ENCODE measurements around the gene JMJD4. TPM values are rescaled to one million over a fixed set of nuclear protein-coding genes. Genes with fewer than 3 reads are reported as not detected.

JMJD4 gene
- total RNA-seq, 1 donor from 2014 or later, result 15.9 TPM

DNA sequence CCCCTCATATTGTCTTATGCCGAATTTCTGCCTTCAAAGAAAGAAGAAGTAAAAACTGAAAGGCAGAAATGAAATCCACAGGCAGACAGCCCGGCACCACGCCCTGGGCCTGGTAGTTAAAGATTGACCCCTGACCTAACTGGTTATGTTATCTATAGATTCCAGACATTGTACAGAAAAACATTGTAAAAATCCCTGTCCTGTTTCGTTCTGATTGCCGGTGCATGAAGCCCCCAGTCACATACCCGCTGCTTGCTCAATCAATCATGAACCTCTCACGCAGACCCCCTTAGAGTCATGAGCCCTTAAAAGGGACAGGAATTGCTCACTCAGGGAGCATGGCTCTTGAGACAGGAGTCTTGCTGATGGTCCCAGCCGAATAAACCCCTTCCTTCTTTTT lies 49.3 kb downstream of the JMJD4 start:
- DNase-seq (ENCODE audit: low read depth in 2 of 2), result no peak

Other genes with a start within 250 kb of the JMJD4 start
- 11.0 and 11.8 TPM in 2 replicates for gene ZNF678, start 171.7 kb downstream of the JMJD4 start, total RNA-seq
- 27.6 and 31.4 TPM in 2 replicates for gene SNAP47, start 133 bp upstream of the JMJD4 start, total RNA-seq
- gene PRSS38, start 80.4 kb upstream of the JMJD4 start, total RNA-seq, result not detected in 2 replicates
- 0.64 and 0.76 TPM in 2 replicates for gene WNT9A, start 212.6 kb upstream of the JMJD4 start, total RNA-seq

All from dermis microvascular lymphatic vessel endothelial cell (primary cell).